OCI-LY1 (cell line): Measurements from ENCODE around the gene LVRN.

Experiments used
- EZH2 ChIP-seq: fragments of 200-600 bp; sonication (generic), shearing (Covaris generic); IDR thresholded peaks from 2 replicates; pipeline ENCODE4 v1.8.0; 2017; ENCODE audit warnings: borderline replicate concordance, mixed run types, mild to moderate bottlenecking, antibody characterized with exemption, low read length, moderate library complexity, mixed read lengths
- TF ChIP-seq, protein P1 (sequence below): fragments of 200-600 bp; sonication (generic), shearing (Covaris generic); IDR thresholded peaks from 2 replicates; pipeline ENCODE4 v1.5.1; 2017; ENCODE audit warnings: mild to moderate bottlenecking, antibody characterized with exemption, low read length, moderate library complexity, mixed read lengths

DNA sequence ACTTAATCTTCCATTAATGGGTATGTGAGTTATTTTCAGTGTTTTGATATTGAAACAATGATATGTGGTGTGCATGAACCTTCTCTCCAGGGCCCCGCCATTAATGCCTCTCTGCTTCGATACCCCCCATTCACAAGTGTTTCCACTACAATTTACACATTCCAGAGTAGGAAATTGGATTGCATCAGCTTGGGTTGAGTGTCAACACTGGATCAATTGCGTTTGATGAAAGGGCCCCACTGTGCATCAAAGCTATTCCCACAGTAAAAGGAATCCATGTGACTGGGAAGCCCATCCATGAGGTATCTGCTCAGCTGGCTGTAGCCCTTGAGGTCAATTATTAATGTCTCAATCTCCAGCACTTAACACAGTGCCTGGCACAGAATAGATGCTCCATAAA lies 17.8 kb upstream of the LVRN start:
- TF ChIP-seq, protein P1, sequence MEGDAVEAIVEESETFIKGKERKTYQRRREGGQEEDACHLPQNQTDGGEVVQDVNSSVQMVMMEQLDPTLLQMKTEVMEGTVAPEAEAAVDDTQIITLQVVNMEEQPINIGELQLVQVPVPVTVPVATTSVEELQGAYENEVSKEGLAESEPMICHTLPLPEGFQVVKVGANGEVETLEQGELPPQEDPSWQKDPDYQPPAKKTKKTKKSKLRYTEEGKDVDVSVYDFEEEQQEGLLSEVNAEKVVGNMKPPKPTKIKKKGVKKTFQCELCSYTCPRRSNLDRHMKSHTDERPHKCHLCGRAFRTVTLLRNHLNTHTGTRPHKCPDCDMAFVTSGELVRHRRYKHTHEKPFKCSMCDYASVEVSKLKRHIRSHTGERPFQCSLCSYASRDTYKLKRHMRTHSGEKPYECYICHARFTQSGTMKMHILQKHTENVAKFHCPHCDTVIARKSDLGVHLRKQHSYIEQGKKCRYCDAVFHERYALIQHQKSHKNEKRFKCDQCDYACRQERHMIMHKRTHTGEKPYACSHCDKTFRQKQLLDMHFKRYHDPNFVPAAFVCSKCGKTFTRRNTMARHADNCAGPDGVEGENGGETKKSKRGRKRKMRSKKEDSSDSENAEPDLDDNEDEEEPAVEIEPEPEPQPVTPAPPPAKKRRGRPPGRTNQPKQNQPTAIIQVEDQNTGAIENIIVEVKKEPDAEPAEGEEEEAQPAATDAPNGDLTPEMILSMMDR = no peak
- TF ChIP-seq EZH2 = no peak
